ENCODE measurements around the gene ZNF219. TPM values are rescaled to one million over a fixed set of nuclear protein-coding genes. Genes with fewer than 3 reads are reported as not detected.

ZNF219 gene
- total RNA-seq, 3 donors from 2014 or later, result 5.5 to 7.0 (median 6.5) TPM

DNA sequence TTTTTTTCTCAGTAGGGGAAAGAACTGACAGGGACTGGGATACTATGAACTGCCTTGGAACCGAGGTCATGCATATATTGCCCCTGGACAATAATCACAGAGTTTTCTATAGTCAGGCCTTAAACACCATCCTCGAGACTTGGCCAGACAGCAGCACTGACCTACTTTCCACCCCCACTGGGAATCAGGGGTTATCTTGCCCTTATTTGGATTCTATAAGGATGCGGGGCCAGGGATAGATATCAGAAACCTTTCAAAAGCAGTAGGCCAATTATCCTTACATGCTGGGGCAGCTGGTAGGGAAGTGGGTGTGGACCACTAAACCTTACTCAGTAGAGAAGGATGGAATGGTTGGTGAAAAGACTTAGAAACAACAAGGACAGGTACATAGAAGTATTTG, 2.0 kb downstream of the ZNF219 start:
- Mint-ChIP-seq H3K27me3 (ENCODE audit: low read depth) (peaks cover 3% of the 10 kb centered on the region), H3K9me3 (no peaks in the 10 kb centered on the region), H3K36me3 (ENCODE audit: insufficient read depth) (no peaks in the 10 kb centered on the region), H3K4me3 (peak overlapping the region; percentile 80), H3K4me1 (ENCODE audit: low read depth) (peaks cover 22% of the 10 kb centered on the region)
- DNase-seq, result no peak
- ATAC-seq, result no peak

DNA sequence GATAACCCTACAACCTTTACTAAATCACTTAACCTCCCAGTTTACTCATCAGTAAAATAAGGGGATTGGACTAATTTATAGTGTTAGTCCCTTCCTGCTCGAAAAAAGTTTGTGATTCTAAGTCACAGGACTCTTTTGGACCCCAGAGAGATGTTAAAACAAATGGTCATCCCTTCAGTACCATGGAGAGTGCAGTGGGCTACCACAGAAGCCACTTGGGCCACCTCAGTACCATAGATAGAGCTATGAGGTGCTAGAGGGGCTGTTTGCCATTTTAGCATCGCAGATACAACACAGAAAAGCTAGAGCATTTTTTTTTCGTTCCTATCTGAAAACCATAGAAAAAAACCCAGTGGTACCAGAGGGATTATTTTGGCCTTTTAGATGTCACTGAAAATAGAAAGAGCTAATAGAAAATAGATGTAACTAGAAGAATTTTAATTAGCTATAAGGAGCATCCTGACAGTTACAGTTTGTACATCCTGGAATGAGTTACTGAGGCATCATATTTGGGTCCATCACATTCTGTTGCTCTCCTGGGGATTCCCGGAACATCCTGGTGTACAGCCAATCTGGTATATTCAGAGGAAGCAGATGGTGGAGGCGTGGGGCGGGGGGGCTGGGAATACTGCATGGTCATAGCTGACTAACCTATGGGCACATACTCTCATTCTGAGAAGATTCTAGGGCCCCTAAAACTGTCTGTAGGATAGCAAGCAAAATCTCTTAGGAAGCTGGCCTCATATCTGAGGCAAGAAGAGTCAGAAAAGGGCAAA, 2.8 kb downstream of the ZNF219 start:
- peaks cover 22% of the 10 kb centered on the region for H3K4me1 Mint-ChIP-seq (ENCODE audit: low read depth)
- no peak for ATAC-seq
- no peaks in the 10 kb centered on the region for H3K36me3 Mint-ChIP-seq (ENCODE audit: insufficient read depth)
- no peak for DNase-seq
- H3K27me3 Mint-ChIP-seq (ENCODE audit: low read depth), result peaks cover 2% of the 10 kb centered on the region
- no peaks in the 10 kb centered on the region for H3K9me3 Mint-ChIP-seq
- no peak overlapping the region for H3K4me3 Mint-ChIP-seq

DNA sequence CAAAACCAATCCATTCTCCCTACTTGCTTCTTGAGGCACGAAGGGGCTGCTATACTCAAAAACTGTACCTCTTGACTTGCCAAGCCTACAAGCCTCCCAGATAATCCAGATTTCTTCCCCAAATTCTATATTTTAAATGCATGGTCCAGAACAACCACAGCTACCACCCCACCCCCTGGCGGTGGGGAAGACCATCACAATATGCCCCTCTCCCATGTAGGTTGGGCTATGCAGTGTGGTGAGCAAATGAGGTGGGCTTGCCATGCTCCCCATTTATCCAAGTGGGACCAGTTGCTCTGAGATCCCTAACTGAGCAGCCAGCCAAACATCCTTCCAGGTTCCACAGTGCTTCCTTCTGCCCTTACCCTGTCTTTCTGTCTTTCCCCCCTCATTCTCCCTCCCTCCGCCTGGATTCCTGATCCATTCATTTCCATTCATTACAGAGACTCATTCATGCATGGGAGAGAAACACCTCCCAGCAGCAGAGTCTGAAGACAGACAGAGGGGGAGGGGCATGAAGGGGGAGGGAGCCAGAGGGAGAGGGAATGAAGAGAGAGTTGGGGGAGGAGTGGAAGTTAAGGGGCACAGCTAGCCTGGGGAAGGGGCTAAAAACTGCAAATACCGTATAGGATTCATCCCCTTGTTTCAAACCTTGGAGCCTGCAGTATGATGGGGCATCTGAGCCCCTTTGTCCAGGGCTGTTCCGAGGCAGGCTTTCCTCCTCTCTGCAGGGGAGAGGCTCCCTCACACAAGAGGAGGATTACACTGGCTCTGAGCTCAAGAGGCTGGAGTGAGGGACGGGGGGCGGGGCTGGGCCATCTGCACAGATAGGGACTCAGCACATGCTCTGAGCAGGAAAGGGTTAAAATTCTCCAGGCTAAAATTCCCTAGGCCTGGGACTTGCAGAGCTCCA, 4.4 kb downstream of the ZNF219 start:
- Mint-ChIP-seq H3K27me3 (ENCODE audit: low read depth) (peaks cover 2% of the 10 kb centered on the region), H3K36me3 (ENCODE audit: insufficient read depth) (no peaks in the 10 kb centered on the region), H3K4me3 (no peak overlapping the region), H3K9me3 (no peaks in the 10 kb centered on the region), H3K4me1 (ENCODE audit: low read depth) (peaks cover 19% of the 10 kb centered on the region)
- DNase-seq, result no peak
- ATAC-seq, result no peak

DNA sequence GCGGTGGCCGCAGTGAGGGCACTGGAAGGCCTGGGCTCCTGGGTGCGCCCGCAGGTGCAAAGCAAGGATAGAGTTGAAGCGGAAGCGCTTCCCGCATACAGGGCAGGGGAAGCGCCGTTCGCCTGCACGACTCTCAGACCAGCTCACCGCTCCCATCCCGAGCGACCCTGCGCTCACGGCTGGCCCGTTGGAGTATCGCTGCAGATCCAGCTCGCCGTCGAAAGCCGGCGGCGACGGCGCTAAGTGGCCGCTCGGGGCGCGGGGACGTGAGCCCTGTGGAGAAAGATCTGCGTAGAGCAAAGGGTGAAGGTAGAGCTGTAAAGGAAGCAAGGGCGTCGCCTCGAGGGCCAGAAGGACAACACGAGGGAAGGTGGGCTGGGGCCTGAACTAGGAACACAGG, 5.4 kb downstream of the ZNF219 start:
- DNase-seq (no peak), ATAC-seq (no peak)
- H3K4me1 Mint-ChIP-seq (ENCODE audit: low read depth), result peaks cover 20% of the 10 kb centered on the region
- no peak overlapping the region for H3K4me3 Mint-ChIP-seq
- no peaks in the 10 kb centered on the region for H3K9me3 Mint-ChIP-seq
- peaks cover 2% of the 10 kb centered on the region for H3K27me3 Mint-ChIP-seq (ENCODE audit: low read depth)
- no peaks in the 10 kb centered on the region for H3K36me3 Mint-ChIP-seq (ENCODE audit: insufficient read depth)

DNA sequence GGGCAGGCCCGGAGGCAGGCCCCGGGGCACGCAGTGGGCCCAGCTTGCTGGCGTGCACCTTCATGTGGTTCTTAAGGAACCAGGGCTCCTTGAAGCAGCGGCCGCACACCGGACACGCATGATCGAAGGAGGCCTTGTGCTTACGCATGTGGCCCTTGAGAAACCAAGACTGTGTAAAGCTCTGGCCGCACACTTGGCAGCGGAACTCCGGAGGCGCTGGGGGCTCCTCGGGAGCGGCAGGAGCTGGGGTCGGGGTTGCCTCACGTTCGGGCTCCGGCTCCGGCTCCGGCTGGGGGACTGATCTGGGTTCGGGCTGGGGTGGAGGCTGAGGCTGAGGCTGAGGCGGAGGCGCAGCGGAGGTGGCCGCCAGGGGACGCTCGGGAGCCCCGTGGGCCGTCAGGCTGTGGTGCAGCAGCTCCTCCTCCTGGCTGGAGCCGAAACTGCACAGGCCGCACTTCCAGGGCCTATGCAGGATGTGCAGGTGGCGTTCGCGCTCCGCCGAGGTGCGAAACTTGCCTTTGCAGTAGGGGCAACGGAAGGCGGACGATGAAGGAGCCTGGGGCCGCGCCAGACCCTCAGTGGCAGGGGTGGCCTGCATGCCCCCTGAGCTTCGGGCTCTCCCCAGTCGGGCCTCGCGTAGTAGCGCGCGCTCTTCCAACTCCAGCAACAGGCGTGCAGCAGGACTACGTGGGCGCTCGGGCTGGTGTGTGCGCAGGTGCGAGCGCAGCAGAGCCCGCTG, 6.0 kb downstream of the ZNF219 start:
- DNase-seq (peak; percentile 94), ATAC-seq (peak; percentile 92 to 96)
- Mint-ChIP-seq H3K27me3 (ENCODE audit: low read depth) (peaks cover 2% of the 10 kb centered on the region), H3K9me3 (no peaks in the 10 kb centered on the region), H3K4me1 (ENCODE audit: low read depth) (peaks cover 25% of the 10 kb centered on the region), H3K4me3 (no peak overlapping the region), H3K36me3 (ENCODE audit: insufficient read depth) (no peaks in the 10 kb centered on the region)

DNA sequence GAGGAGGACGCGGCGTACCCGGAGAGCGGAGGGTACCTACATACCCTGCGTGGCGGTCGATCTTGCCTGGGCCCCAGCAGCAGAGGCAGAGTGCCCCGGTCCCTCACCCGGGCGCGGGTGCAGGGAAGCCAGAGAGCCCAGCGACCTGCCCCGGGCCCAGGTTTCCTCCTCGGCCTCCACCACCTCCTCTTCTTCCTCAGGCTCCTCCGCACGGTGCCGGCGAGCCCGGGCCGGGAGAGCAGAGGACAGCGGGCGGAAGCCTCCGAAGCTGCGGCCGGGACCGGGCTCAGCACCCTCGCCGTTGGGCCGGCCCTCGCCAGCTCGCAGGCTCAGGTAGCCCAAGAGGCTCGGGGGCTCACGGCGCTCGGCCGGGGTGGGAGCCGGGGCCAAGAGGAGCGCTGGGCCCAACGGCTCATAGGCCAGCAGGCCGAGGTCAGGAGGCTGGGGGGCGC, 6.6 kb downstream of the ZNF219 start:
- no peaks in the 10 kb centered on the region for H3K36me3 Mint-ChIP-seq (ENCODE audit: insufficient read depth)
- DNase-seq, result no peak
- ATAC-seq, result no peak
- no peaks in the 10 kb centered on the region for H3K9me3 Mint-ChIP-seq
- peaks cover 22% of the 10 kb centered on the region for H3K4me1 Mint-ChIP-seq (ENCODE audit: low read depth)
- H3K4me3 Mint-ChIP-seq, result no peak overlapping the region
- H3K27me3 Mint-ChIP-seq (ENCODE audit: low read depth), result no peaks in the 10 kb centered on the region

DNA sequence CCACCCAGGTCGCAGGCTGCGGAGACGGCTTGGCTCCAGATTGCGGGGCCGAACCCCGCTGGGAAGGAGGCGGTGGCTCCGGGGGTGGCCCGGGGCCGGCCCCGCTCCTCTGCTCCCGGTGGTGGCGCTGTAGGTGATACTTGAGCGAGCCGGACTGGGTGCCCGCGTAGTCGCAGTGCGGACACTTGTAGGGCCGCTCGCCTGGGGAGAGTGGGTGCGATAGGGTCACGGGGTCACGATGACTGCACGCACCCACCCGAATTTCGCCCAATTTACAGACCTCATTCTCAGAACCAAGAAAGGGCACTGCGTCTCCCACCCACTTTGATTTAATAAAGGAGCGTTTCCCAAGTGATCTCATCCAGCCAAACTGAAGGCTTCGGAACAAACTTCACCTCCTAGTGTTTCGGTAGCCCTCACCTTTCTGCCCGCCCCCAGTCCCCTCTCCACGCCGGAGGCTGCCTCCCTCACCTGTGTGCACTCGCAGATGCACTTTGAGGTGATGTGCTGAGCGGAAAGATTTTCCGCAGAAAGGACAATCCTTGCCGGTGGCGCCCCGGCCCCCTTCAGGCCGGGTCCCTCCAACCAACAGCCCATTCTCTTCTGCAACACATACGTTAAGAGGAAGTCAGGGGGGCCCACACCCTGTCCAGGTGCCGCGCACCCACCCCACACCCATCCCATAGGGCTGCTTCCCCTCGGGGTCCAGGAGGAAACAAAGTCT, 7.4 kb downstream of the ZNF219 start:
- H3K27me3 Mint-ChIP-seq (ENCODE audit: low read depth), result no peaks in the 10 kb centered on the region
- DNase-seq (no peak), ATAC-seq (no peak)
- no peaks in the 10 kb centered on the region for H3K9me3 Mint-ChIP-seq
- H3K4me1 Mint-ChIP-seq (ENCODE audit: low read depth), result peaks cover 26% of the 10 kb centered on the region
- H3K36me3 Mint-ChIP-seq (ENCODE audit: insufficient read depth), result no peaks in the 10 kb centered on the region
- no peak overlapping the region for H3K4me3 Mint-ChIP-seq

DNA sequence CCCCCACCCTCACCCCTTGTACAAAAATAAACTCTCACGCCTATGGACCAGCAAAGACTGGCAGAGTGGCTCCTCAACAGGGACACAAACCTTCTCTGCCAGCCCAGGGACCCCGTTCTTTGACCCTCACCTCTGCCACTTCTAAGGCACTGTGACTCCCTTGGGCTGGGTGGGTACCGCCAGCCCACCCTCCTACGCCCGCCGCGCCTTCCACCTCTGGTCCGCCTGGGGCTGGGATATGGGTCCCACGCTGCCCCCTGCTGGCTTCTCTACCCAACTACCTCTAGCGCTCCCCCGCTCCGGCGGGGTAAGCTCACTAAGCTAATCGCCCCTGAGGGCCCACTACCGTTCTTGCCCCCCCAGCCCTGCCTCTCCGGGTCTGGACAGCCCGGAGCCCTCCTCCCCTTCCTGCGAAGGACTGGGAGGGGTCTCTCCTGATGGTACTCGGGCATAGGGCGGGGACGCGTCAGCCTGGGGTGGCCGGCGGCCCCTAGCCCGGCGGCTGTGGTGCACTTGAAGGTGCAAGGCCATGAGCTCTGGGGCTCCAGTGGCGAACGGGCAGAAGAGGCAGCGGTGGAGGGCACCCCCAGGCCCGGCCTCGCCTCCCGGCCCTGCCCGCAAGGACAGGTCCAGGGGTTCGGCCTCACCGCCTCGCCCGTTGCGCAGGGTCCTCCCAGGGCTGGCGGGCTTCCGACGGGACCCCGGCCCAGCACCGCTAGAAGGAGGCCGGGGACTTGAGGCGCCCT, 8.1 kb downstream of the ZNF219 start:
- peaks cover 28% of the 10 kb centered on the region for H3K4me1 Mint-ChIP-seq (ENCODE audit: low read depth)
- no peaks in the 10 kb centered on the region for H3K9me3 Mint-ChIP-seq
- no peak overlapping the region for H3K4me3 Mint-ChIP-seq
- ATAC-seq, result no peak
- DNase-seq, result peak; percentile 13
- H3K27me3 Mint-ChIP-seq (ENCODE audit: low read depth), result no peaks in the 10 kb centered on the region
- H3K36me3 Mint-ChIP-seq (ENCODE audit: insufficient read depth), result no peaks in the 10 kb centered on the region

DNA sequence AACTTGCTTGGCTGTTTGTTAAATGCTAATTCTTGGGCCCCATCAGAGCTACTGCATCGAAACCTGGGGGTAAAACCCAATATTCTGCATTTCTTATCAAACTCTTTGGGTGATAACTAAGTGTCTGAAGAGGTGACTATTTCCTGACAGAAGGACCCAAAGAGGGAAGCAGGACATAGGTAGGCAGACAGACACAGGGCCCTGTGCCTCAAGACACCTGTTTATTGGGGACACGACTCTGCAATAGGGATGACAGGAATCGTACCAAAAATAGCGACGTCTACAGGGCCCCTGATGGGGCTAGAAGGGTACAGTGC, 8.6 kb downstream of the ZNF219 start:
- H3K9me3 Mint-ChIP-seq, result no peaks in the 10 kb centered on the region
- peaks cover 28% of the 10 kb centered on the region for H3K4me1 Mint-ChIP-seq (ENCODE audit: low read depth)
- ATAC-seq (no peak), DNase-seq (no peak)
- no peaks in the 10 kb centered on the region for H3K36me3 Mint-ChIP-seq (ENCODE audit: insufficient read depth)
- H3K4me3 Mint-ChIP-seq, result no peak overlapping the region
- H3K27me3 Mint-ChIP-seq (ENCODE audit: low read depth), result no peaks in the 10 kb centered on the region

DNA sequence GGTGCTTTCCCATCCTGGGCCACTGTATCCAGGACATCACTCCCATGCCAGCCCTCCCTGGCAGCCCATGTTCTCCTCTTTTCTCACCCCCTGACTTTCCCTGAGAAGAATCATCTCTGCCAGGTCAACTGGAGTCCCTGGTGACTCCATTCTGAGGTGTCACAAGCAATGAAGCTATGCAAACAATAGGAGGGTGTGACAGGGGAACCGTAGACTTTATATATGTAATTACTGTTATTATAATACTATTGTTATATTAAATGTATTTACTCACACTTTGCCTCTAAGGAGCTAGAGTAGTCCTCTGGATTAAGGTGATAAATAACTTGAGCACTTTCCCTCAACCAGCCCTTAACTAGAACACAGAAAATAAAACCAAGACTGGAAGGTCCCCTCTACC, 9.2 kb downstream of the ZNF219 start:
- DNase-seq, result no peak
- H3K4me3 Mint-ChIP-seq, result no peak overlapping the region
- no peaks in the 10 kb centered on the region for H3K27me3 Mint-ChIP-seq (ENCODE audit: low read depth)
- peaks cover 29% of the 10 kb centered on the region for H3K4me1 Mint-ChIP-seq (ENCODE audit: low read depth)
- H3K9me3 Mint-ChIP-seq, result no peaks in the 10 kb centered on the region
- no peak for ATAC-seq
- H3K36me3 Mint-ChIP-seq (ENCODE audit: insufficient read depth), result no peaks in the 10 kb centered on the region

DNA sequence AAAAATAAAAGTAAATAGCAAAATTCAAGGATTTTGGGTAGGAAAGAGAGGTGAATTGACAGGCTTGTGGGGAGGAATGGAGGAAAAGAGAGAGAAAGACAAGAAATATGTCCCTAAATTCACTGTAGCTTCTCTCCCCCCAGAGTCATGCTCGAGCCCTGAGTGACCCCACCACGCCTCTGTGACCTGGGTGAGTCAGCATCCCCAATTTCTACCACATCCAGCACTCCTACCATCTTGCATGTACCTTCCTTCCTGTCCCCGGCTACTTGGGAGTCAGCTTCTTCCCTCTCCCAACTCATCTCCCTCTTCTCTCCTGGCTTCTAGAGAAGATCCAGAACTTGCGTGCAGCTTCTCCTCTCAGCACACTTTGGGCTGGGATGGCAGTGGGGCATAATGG, 9.8 kb downstream of the ZNF219 start:
- no peaks in the 10 kb centered on the region for H3K36me3 Mint-ChIP-seq (ENCODE audit: insufficient read depth)
- H3K4me3 Mint-ChIP-seq, result no peak overlapping the region
- no peak for DNase-seq
- H3K27me3 Mint-ChIP-seq (ENCODE audit: low read depth), result no peaks in the 10 kb centered on the region
- H3K9me3 Mint-ChIP-seq, result no peaks in the 10 kb centered on the region
- ATAC-seq, result no peak
- peaks cover 31% of the 10 kb centered on the region for H3K4me1 Mint-ChIP-seq (ENCODE audit: low read depth)

DNA sequence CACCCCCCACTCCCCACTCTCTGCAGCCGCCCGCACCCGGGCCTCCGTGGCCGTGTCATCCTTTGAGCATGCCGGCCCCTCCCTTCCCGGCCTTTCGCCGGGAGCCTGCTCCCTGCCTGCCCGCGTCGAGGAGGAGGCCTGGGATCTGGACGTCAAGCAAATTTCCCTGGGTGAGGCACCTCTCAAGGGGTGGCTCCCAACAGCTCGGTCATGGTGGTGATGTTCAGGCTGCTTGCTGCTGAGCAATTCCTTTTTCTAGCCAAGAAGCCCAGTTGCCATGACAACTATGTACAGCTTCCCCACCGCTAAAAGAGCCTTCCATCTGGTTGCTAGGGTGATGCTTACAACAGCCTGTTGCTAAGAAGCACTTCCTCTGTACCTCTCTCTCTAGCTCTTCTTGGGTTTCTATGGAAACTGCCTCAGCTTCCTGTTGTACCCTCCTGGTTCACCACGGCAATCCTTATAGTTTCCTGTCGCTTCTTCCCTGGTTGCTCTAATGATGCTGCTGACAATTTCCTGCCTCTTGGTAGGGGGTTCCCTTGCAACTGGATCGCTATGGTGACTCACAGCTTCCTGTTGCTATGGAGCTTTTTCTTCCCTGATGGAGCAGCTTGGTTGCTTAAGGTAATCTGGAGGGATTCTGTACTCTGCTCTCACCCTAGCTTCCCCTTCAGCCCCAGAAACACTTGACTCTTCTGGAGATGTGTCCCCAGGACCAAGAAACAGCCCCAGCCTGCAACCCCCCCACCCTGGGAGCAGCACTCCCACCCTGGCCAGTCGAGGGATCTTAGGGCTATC, 11.0 kb downstream of the ZNF219 start:
- no peaks in the 10 kb centered on the region for H3K27me3 Mint-ChIP-seq (ENCODE audit: low read depth)
- no peaks in the 10 kb centered on the region for H3K9me3 Mint-ChIP-seq
- ATAC-seq (peak; percentile 63 to 67), DNase-seq (peak; percentile 14)
- no peak overlapping the region for H3K4me3 Mint-ChIP-seq
- peaks cover 28% of the 10 kb centered on the region for H3K4me1 Mint-ChIP-seq (ENCODE audit: low read depth)
- H3K36me3 Mint-ChIP-seq (ENCODE audit: insufficient read depth), result no peaks in the 10 kb centered on the region

DNA sequence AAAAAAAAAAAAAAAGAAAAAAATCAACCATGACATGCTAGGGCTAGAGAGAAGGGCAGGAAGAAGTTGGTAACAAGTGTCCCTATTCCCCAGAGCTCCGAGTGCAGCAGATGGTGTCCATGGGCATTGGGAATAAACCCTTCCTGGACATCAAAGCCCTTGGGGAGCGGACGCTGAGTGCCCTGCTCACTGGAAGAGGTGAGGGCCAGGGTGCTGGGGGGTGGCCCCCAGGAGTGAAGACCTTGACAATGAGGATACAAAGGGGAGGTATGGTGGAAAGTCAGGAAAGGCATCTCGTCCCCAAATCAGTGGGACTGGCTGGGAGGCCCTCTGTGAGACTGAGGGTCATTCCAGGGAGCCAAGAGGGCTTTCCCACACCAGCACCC, 11.6 kb downstream of the ZNF219 start:
- Mint-ChIP-seq H3K36me3 (ENCODE audit: insufficient read depth) (no peaks in the 10 kb centered on the region), H3K4me1 (ENCODE audit: low read depth) (peaks cover 27% of the 10 kb centered on the region), H3K4me3 (peak overlapping the region; percentile 54), H3K9me3 (no peaks in the 10 kb centered on the region), H3K27me3 (ENCODE audit: low read depth) (no peaks in the 10 kb centered on the region)
- DNase-seq (no peak), ATAC-seq (no peak)
